ENCODE results near the gene ERAP2.
A peak's percentile ranks its signal among the peaks of the same experiment; 100 is the strongest.

The ERAP2 gene

DNA sequence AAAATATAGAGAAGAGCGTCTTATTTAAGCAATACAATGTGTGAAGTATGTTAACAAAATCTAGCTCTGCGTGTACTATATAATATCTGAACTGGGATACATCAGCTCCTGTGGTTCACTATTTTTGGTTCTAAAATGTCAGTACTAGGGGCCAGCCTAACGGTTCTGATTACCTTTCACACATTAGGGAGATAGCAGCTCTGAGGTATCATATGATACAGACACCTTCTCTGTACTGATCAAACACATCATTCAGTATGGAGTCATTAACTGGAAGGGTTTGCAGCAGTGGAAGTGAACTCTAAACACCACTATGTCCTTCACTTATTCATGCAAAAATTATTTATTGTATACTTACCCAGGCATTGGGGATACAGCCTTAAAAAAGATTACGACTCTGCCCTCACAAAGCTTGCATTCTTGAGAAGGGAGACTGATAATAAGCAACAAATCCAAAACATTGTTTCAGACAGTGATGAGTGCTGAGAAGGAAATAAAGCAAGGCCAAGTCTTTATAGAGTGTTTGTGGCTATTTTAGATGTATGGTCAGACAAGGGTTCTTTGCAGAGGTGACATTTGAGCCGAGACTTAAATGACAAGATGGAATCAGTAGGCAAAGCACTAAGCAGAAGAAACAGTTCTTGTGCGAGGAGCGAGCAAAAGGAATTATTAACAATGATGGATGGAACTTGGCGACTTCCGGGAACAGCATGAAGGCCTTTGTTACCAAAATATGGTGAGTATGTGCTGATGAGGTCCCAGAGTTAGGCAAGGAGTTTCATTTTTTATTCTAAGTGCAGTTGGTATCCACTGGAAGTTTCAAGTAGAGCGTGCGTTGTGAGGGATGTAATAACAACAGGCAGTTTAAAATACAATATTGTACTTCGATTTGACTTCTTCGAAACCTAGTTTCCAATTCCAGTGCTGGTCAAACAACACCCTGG lies 57.7 kb downstream of the ERAP2 start:
- Histone ChIP-seq H3K9me3 (no peaks in the 10 kb centered on the region), H3K4me1 (peaks cover 0 to 37% (median 21%) of the 10 kb centered on the region in 4 donors), H3K27me3 (no peaks in the 10 kb centered on the region), H3K27ac (peak overlapping the region; percentile 88 to 98), H3K36me3 (no peaks in the 10 kb centered on the region), H3K4me3 (peak overlapping the region; percentile 80 to 96)
- no peak for TF ChIP-seq CTCF (IDR thresholded peaks at IDR 0.05)
- intact Hi-C loops (cut with DNase I; ENCODE audit: low total_unique reads): loop anchor here (2.0 to 10.0 kb wide), 3 partner anchors 57 to 1991 kb away; partner anchors contain the start of genes CHD1, ERAP1 and ERAP2
- DNase-seq: no peak

- H3K27ac ChIP-seq: peak overlapping the region; percentile 88 to 98
- no peaks in the 10 kb centered on the region for H3K9me3 ChIP-seq
- DNase-seq: peak; percentile 93 to 95
- intact Hi-C loops (cut with DNase I; ENCODE audit: low total_unique reads): loop anchor here (2.0 to 10.0 kb wide), 3 partner anchors 58 to 1990 kb away; partner anchors contain the start of genes CHD1, ERAP1 and ERAP2
- TF ChIP-seq CTCF (IDR thresholded peaks at IDR 0.05): peak in 1 of 2 experiments; percentile 36
- peaks cover 0 to 43% (median 21%) of the 10 kb centered on the region in 4 donors for H3K4me1 ChIP-seq
- H3K4me3 ChIP-seq: peak overlapping the region; percentile 80 to 96
- H3K36me3 ChIP-seq: no peaks in the 10 kb centered on the region
- no peaks in the 10 kb centered on the region for H3K27me3 ChIP-seq
Observed at GRCh38 chr5:96934708-96935558, 58.6 kb downstream of the ERAP2 start.

DNA sequence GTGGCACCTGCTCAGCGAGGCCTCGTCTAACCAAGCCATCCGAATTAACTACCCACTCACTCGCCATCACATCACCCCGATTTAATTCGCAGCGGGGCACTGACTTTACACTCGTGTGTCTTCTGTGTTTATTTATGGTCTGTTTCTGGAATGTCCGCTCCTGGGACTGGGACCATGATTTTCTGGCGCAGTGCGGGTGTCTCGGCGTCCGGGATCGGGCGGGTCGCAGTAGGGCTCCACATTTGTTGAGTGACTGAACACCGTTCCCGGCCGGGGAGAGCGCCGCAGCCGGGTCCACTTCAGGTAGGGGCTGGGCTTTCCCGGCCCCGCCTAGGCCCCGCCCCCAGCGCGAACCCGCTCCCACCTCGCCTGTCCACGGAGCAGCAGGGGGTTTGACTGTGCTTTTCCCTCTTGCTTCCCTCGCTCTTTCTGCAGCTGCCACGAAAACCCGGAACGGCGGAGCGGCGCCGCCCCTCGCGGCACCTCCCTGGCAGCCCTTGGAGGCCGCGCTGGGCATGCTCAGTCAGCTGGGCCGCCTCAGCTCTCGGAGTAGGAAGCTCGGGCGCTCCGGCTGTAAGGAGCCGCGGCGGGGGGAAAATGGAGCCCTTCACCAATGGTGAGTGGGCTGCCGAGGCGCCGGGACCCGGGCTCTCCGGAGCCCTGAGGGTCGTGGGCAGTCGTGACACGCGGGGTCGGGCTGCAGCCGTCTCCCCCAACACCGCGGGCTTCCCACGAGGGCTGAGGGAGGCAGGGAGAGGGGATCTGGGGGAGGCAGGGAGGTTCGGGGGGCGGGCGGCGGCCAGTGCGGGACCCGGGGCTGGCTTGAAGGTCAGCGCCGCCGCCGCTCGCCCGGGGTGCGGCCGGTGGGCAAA lies 59.5 kb downstream of the ERAP2 start, which contains the start of gene LNPEP:
LNPEP (plus strand) TSS at position 522 of the 872 bp plus-strand sequence; CDS start at position 598, 76 bp downstream.
- Histone ChIP-seq H3K27ac (peak within 1 kb of the TSS; percentile 88 to 98), H3K4me1 (peaks cover 0 to 52% (median 21%) of the 10 kb centered on the region in 4 donors), H3K4me3 (peak within 1 kb of the TSS; percentile 80 to 96), H3K36me3 (no peaks in the 10 kb centered on the region), H3K27me3 (no peaks in the 10 kb centered on the region), H3K9me3 (no peaks in the 10 kb centered on the region)
- peak in 1 of 2 experiments; percentile 24 for TF ChIP-seq CTCF (IDR thresholded peaks at IDR 0.05)
- DNase-seq: peak; percentile 95 to 99
- intact Hi-C loops (cut with DNase I; ENCODE audit: low total_unique reads): loop anchor here (2.0 to 10.0 kb wide), 2 partner anchors 59 to 1989 kb away; partner anchors contain the start of genes CHD1 and ERAP2

DNA sequence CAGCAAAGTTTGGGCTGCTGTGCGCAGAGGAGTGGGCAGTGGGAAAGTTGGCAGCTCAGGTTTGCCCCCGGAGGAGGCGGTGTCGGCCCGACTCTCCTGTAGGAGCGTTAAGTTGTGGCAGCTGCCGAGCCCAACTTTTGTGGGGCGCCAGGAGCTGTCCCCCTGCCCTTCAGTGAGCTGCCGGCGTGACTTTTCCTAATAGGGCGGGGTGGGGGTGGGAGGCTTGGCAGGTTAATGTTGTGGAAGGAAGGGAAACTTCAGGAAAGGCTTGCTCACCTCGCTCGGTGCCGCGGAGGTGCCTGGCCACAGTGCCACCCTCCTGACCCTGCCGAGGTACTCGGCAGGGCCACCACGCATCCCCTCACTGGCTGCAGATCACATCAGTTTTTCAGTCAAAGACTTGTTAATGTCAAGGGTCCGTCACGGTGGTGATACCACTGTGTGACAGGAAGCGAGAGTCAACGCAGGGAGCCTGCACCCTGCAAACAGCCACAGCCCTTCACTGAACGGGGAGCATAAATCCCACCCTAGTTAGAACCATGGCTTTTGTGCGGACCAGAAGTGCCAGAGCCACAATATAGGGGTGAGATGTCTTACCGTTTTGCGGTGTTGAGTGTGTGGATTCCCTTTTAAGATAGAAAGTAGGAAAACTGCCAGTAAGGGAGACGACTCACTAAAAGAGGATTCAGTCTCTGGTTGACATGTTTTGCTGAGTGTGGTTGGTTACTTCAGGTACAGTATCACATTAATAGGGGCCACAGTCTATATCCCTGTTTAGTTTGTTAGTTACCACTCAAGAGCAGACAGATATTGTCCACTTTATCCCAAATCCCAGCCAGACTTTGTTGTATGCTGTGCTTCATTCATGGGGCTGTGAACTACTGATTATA lies 60.4 kb downstream of the ERAP2 start:
- intact Hi-C loops (cut with DNase I; ENCODE audit: low total_unique reads): loop anchor here (10.0 kb wide), 1 partner anchor 1988 kb away; the partner anchor contains the start of gene CHD1
- no peaks in the 10 kb centered on the region for H3K36me3 ChIP-seq
- H3K27me3 ChIP-seq: no peaks in the 10 kb centered on the region
- peak overlapping the region; percentile 80 to 96 for H3K4me3 ChIP-seq
- TF ChIP-seq CTCF (IDR thresholded peaks at IDR 0.05): no peak
- peak; percentile 36 to 69 for DNase-seq
- H3K9me3 ChIP-seq: no peaks in the 10 kb centered on the region
- peaks cover 0 to 55% (median 21%) of the 10 kb centered on the region in 4 donors for H3K4me1 ChIP-seq
- H3K27ac ChIP-seq: peak overlapping the region; percentile 88 to 98
